ENCODE measurements around the gene EFNA4.

The EFNA4 gene

GRCh38 chr1:155063550-155064110 is at the start of gene EFNA4:
Gene EFNA4 (plus strand): TSS chr1:155063740. CDS start chr1:155063824, 84 bp downstream.
- in situ Hi-C loops (cut with MboI; ENCODE audit: low sequenced_read_pairs), result loop anchor here (25.0 kb wide), 1 partner anchor 501 kb away; the partner anchor contains the start of genes CHRNB2 and UBE2Q1

GRCh38 chr1:155014709-155015508 is 48.6 kb upstream of the EFNA4 start:
- in situ Hi-C loops (cut with MboI; ENCODE audit: low sequenced_read_pairs), result no loop called here

GRCh38 chr1:155015527-155016230 is 47.9 kb upstream of the EFNA4 start:
- in situ Hi-C loops (cut with MboI; ENCODE audit: low sequenced_read_pairs), result no loop called here

GRCh38 chr1:155016231-155016831 is 47.2 kb upstream of the EFNA4 start:
- in situ Hi-C loops (cut with MboI; ENCODE audit: low sequenced_read_pairs), result no loop called here

- in situ Hi-C loops (cut with MboI; ENCODE audit: low sequenced_read_pairs), result no loop called here
Observed at GRCh38 chr1:155017041-155017945, 46.2 kb upstream of the EFNA4 start.

- in situ Hi-C loops (cut with MboI; ENCODE audit: low sequenced_read_pairs), result no loop called here
Observed at GRCh38 chr1:155017946-155018316, 45.6 kb upstream of the EFNA4 start.

GRCh38 chr1:155018617-155019348 is 44.8 kb upstream of the EFNA4 start:
- in situ Hi-C loops (cut with MboI; ENCODE audit: low sequenced_read_pairs), result no loop called here

- in situ Hi-C loops (cut with MboI; ENCODE audit: low sequenced_read_pairs), result no loop called here
Observed at GRCh38 chr1:155019377-155020245, 43.9 kb upstream of the EFNA4 start.

- in situ Hi-C loops (cut with MboI; ENCODE audit: low sequenced_read_pairs), result no loop called here
Observed at GRCh38 chr1:155022136-155022926, 41.2 kb upstream of the EFNA4 start.

GRCh38 chr1:155022927-155023236 is 40.7 kb upstream of the EFNA4 start:
- in situ Hi-C loops (cut with MboI; ENCODE audit: low sequenced_read_pairs), result no loop called here

GRCh38 chr1:155023627-155024026 is 39.9 kb upstream of the EFNA4 start:
- in situ Hi-C loops (cut with MboI; ENCODE audit: low sequenced_read_pairs), result no loop called here

- in situ Hi-C loops (cut with MboI; ENCODE audit: low sequenced_read_pairs), result no loop called here
Observed at GRCh38 chr1:155024315-155024714, 39.2 kb upstream of the EFNA4 start.

- in situ Hi-C loops (cut with MboI; ENCODE audit: low sequenced_read_pairs), result no loop called here
Observed at GRCh38 chr1:155026154-155026553, 37.4 kb upstream of the EFNA4 start.

GRCh38 chr1:155026588-155026987 is 37.0 kb upstream of the EFNA4 start:
- in situ Hi-C loops (cut with MboI; ENCODE audit: low sequenced_read_pairs), result no loop called here

- in situ Hi-C loops (cut with MboI; ENCODE audit: low sequenced_read_pairs), result no loop called here
Observed at GRCh38 chr1:155029513-155030242, 33.9 kb upstream of the EFNA4 start.

- in situ Hi-C loops (cut with MboI; ENCODE audit: low sequenced_read_pairs), result no loop called here
Observed at GRCh38 chr1:155030243-155030795, 33.2 kb upstream of the EFNA4 start.

GRCh38 chr1:155030899-155031298 is 32.6 kb upstream of the EFNA4 start:
- in situ Hi-C loops (cut with MboI; ENCODE audit: low sequenced_read_pairs), result no loop called here

Measured in HL-60/S4 (cell line).